ENCODE data around the gene GABBR2.

The GABBR2 gene

GRCh38 chr9:98248737-98249474 lies 459.8 kb downstream of the GABBR2 start:
- in situ Hi-C loops (cut with HindIII; ENCODE audit: low sequenced_read_pairs), result no loop called here

- in situ Hi-C loops (cut with HindIII; ENCODE audit: low sequenced_read_pairs), result no loop called here
These were observed 460.7 kb downstream of the GABBR2 start for GRCh38 chr9:98247831-98248657.

GRCh38 chr9:98242426-98242825 lies 466.3 kb downstream of the GABBR2 start:
- in situ Hi-C loops (cut with HindIII; ENCODE audit: low sequenced_read_pairs), result no loop called here

GRCh38 chr9:98241357-98242300 lies 467.1 kb downstream of the GABBR2 start:
- in situ Hi-C loops (cut with HindIII; ENCODE audit: low sequenced_read_pairs), result no loop called here

GRCh38 chr9:98240475-98240874 lies 468.3 kb downstream of the GABBR2 start:
- in situ Hi-C loops (cut with HindIII; ENCODE audit: low sequenced_read_pairs), result no loop called here
